H1 (cell line): ENCODE data around the gene SSR2. TPM values are rescaled to one million over a fixed set of nuclear protein-coding genes. Genes with fewer than 3 reads are reported as not detected.

Experiments
- CTCF ChIA-PET: fragments of 300-600 bp; sonication (Branson Sonifier 250); formaldehyde crosslinking; loops from one replicate; lab custom pipeline; 2021; ENCODE audit not compliant: partially characterized antibody; lab: Charles Lee
- POLR2A ChIA-PET: fragments of 300-600 bp; sonication (Branson Sonifier 250); formaldehyde crosslinking; loops from one replicate; lab custom pipeline; 2021; ENCODE audit warnings: inconsistent platforms; ENCODE audit not compliant: partially characterized antibody; lab: Charles Lee
- DNase-seq, 2 experiments: peaks; one replicate each; pipeline versions ENCODE4 v3.0.0 to v3.0.0-alpha.2; 2010 to 2022; ENCODE audit warnings: low spot score in 2 of 2, low read depth in 1 of 2, mixed read lengths in 1 of 2
- FAIRE-seq: peaks from 2 replicates; lab custom pipeline; 2011; peaks lifted over from hg19 to GRCh38; lab: Jason Lieb, UNC
- H2AFZ ChIP-seq: 2 replicates; pipeline ENCODE4 v1.8.1; 2012; ENCODE audit warnings: low read length, inconsistent platforms
- H2AK5ac ChIP-seq: 2 replicates; pipeline ENCODE4 v1.6.1; 2013; ENCODE audit warnings: low read depth, low read length
- H2BK120ac ChIP-seq: replicated peaks from 2 replicates; pipeline ENCODE3; 2013; ENCODE audit warnings: low read depth, low read length, inconsistent platforms
- H2BK12ac ChIP-seq: 2 replicates; pipeline ENCODE4 v1.6.1; 2013; ENCODE audit warnings: low read depth, low read length
- H2BK15ac ChIP-seq: 2 replicates; pipeline ENCODE4 v1.6.1; 2013; ENCODE audit warnings: low read length
- H2BK20ac ChIP-seq: 2 replicates; pipeline ENCODE4 v1.6.1; 2013; ENCODE audit warnings: low read length
- H2BK5ac ChIP-seq: 2 replicates; pipeline ENCODE4 v1.6.1; 2013; ENCODE audit warnings: low read depth, low read length
- H3K14ac ChIP-seq: 2 replicates; pipeline ENCODE4 v1.6.1; 2013; ENCODE audit warnings: inconsistent platforms; ENCODE audit not compliant: insufficient read length
- H3K18ac ChIP-seq: 2 replicates; pipeline ENCODE4 v1.6.1; 2013; ENCODE audit warnings: low read length; ENCODE audit errors: extremely low read depth
- H3K23ac ChIP-seq: 2 replicates; pipeline ENCODE4 v1.6.1; 2013; ENCODE audit warnings: inconsistent platforms; ENCODE audit not compliant: insufficient read length
- H3K23me2 ChIP-seq: 2 replicates; pipeline ENCODE4 v1.6.1; 2013; ENCODE audit warnings: low read depth, low read length
- H3K27ac ChIP-seq: 2 replicates; pipeline ENCODE4 v1.6.1; 2011; ENCODE audit warnings: low read depth, low read length, inconsistent platforms
- H3K27me3 ChIP-seq, 4 experiments: replicated peaks in 1 of 4; 1 replicate in 1 of 4; 2 replicates in 3 of 4; pipeline versions ENCODE4 v1.6.1 to v1.8.1; 2011 to 2013; ENCODE audit warnings: low read length in 3 of 4, mild to moderate bottlenecking in 3 of 4, inconsistent platforms in 2 of 4, mixed read lengths in 2 of 4, moderate library complexity in 1 of 4; ENCODE audit not compliant: control insufficient read depth in 3 of 4, insufficient read depth in 3 of 4; ENCODE audit errors: extremely low read depth in 1 of 4
- H3K36me3 ChIP-seq, 4 experiments: 2 replicates each; pipeline versions ENCODE4 v1.6.1 to v1.8.1; 2011 to 2013; ENCODE audit warnings: mild to moderate bottlenecking in 4 of 4, low read length in 3 of 4, moderate library complexity in 2 of 4, control low read depth in 1 of 4, inconsistent platforms in 1 of 4; ENCODE audit not compliant: insufficient read depth in 4 of 4, control insufficient read depth in 2 of 4
- H3K4ac ChIP-seq: replicated peaks from 2 replicates; pipeline ENCODE3; 2013; ENCODE audit warnings: low read length, low read depth, mixed read lengths, inconsistent platforms; ENCODE audit not compliant: insufficient read length
- H3K4me1 ChIP-seq, 4 experiments: replicated peaks in 1 of 4; 1 replicate in 1 of 4; 2 replicates in 3 of 4; pipeline versions ENCODE4 v1.6.1 to v1.8.1; 2011 to 2013; ENCODE audit warnings: low read length in 3 of 4, inconsistent platforms in 2 of 4, mixed read lengths in 1 of 4; ENCODE audit not compliant: insufficient read depth in 4 of 4, control insufficient read depth in 3 of 4
- H3K4me2 ChIP-seq, 2 experiments: 2 replicates each; pipeline versions ENCODE4 v1.6.1 to v1.8.1; 2011 to 2013; ENCODE audit warnings: low read depth in 2 of 2, low read length in 2 of 2, control low read depth in 1 of 2, inconsistent platforms in 1 of 2, mild to moderate bottlenecking in 1 of 2; ENCODE audit not compliant: insufficient read depth in 1 of 2
- H3K4me3 ChIP-seq, 4 experiments: fragments of 200-600, 300-600 bp in 1 of 4; sonication (generic), shearing (Covaris generic), sonication (Bioruptor Twin) in 1 of 4; 2 replicates each; pipeline versions ENCODE4 v1.5.1 to v1.8.1; 2011 to 2016; ENCODE audit warnings: low read length in 4 of 4, low read depth in 3 of 4, control low read depth in 2 of 4, inconsistent platforms in 2 of 4, mild to moderate bottlenecking in 2 of 4, mixed read lengths in 1 of 4, moderate library complexity in 1 of 4; ENCODE audit not compliant: insufficient read depth in 2 of 4; ENCODE audit errors: extremely low read depth in 1 of 4
- H3K56ac ChIP-seq: replicated peaks from 2 replicates; pipeline ENCODE3; 2013; ENCODE audit warnings: low read depth, mild to moderate bottlenecking, mixed read lengths, low read length, inconsistent platforms; ENCODE audit not compliant: insufficient read length
- H3K79me1 ChIP-seq: 2 replicates; pipeline ENCODE4 v1.6.1; 2013; ENCODE audit warnings: low read depth, low read length, control low read depth
- H3K79me2 ChIP-seq, 2 experiments: 2 replicates each; pipeline versions ENCODE4 v1.6.1 to v1.8.1; 2012 to 2013; ENCODE audit warnings: low read length in 2 of 2, mild to moderate bottlenecking in 2 of 2, inconsistent platforms in 1 of 2; ENCODE audit not compliant: insufficient read depth in 2 of 2, control insufficient read depth in 1 of 2
- H3K9ac ChIP-seq, 4 experiments: replicated peaks in 1 of 4; 1 replicate in 1 of 4; 2 replicates in 3 of 4; pipeline versions ENCODE4 v1.6.1 to v1.8.1; 2011 to 2013; ENCODE audit warnings: low read depth in 3 of 4, low read length in 3 of 4, control low read depth in 2 of 4, mild to moderate bottlenecking in 2 of 4, moderate library complexity in 2 of 4, inconsistent platforms in 1 of 4; ENCODE audit errors: extremely low read depth in 1 of 4
- H3K9me3 ChIP-seq, 2 experiments: 2 replicates each; pipeline versions ENCODE4 v1.6.1 to v1.8.1; 2012 to 2013; ENCODE audit warnings: mild to moderate bottlenecking in 2 of 2, moderate library complexity in 2 of 2, control low read depth in 1 of 2, inconsistent platforms in 1 of 2, low read depth in 1 of 2, low read length in 1 of 2, mixed read lengths in 1 of 2; ENCODE audit not compliant: insufficient read depth in 2 of 2
- H4K20me1 ChIP-seq, 2 experiments: replicated peaks in 1 of 2; 2 replicates each; pipeline versions ENCODE3 to v1.8.1; 2011 to 2013; ENCODE audit warnings: inconsistent platforms in 2 of 2, low read length in 2 of 2, mild to moderate bottlenecking in 1 of 2; ENCODE audit not compliant: insufficient read depth in 2 of 2, control insufficient read depth in 1 of 2
- H4K5ac ChIP-seq: 2 replicates; pipeline ENCODE4 v1.6.1; 2013; ENCODE audit warnings: low read length, low read depth, mixed read lengths, inconsistent platforms; ENCODE audit not compliant: insufficient read length
- H4K8ac ChIP-seq: 2 replicates; pipeline ENCODE4 v1.8.0; 2013; ENCODE audit warnings: mild to moderate bottlenecking, moderate library complexity, low read length, inconsistent platforms; ENCODE audit not compliant: insufficient read depth; ENCODE audit errors: extremely low read depth
- H4K91ac ChIP-seq: replicated peaks from 2 replicates; pipeline ENCODE3; 2013; ENCODE audit warnings: low read length, mixed read lengths, inconsistent platforms; ENCODE audit not compliant: insufficient read length
- E2F6 ChIP-seq: IDR thresholded peaks from 2 replicates; pipeline ENCODE4 v1.6.1; 2012; ENCODE audit warnings: inconsistent platforms
- KDM5A ChIP-seq: fragments of 200-600 bp; IDR thresholded peaks from 2 replicates; pipeline ENCODE4 v1.7.1; 2012; ENCODE audit warnings: mild to moderate bottlenecking, low read length, inconsistent platforms, mixed read lengths
- POLR2A ChIP-seq, 2 experiments: IDR thresholded peaks; 1 replicate in 1 of 2; 2 replicates in 1 of 2; pipeline ENCODE4 v1.6.1; 2011; ENCODE audit warnings: low read depth in 2 of 2, low read length in 2 of 2, mild to moderate bottlenecking in 2 of 2; ENCODE audit errors: control extremely low read depth in 1 of 2
- RNF2 ChIP-seq: fragments of 200-900, 300-1000 bp; sonication (generic); IDR thresholded peaks from 2 replicates; pipeline ENCODE4 v1.7.1; 2016; ENCODE audit warnings: borderline replicate concordance, low read depth, mild to moderate bottlenecking, antibody characterized with exemption, low read length; ENCODE audit not compliant: poor library complexity, severe bottlenecking; ENCODE audit errors: missing control alignments
- TAF7 ChIP-seq: optimal IDR thresholded peaks from 2 replicates; pipeline ENCODE3; 2011; ENCODE audit warnings: low read depth, mild to moderate bottlenecking, inconsistent platforms, low read length, moderate library complexity, borderline replicate concordance
- TCF12 ChIP-seq: IDR thresholded peaks from 2 replicates; pipeline ENCODE4 v1.6.1; 2011; ENCODE audit warnings: low read depth, mild to moderate bottlenecking, low read length
- YY1 ChIP-seq: IDR thresholded peaks from 2 replicates; pipeline ENCODE4 v1.6.1; 2011; ENCODE audit warnings: low read depth, mild to moderate bottlenecking, low read length
- WGBS, 2 experiments: shearing (Covaris generic) in 1 of 2; methylation state at CpG; one replicate each; pipeline versions ENCODE4 v1.1.6 to v1.1.7; 2013 to 2015; ENCODE audit warnings: low lambda C conversion rate in 2 of 2, mixed read lengths in 2 of 2, inconsistent platforms in 1 of 2, low coverage in 1 of 2, missing lambda C conversion rate in 1 of 2; ENCODE audit not compliant: insufficient replicate concordance in 2 of 2, insufficient coverage in 1 of 2, insufficient read length in 1 of 2; ENCODE audit errors: extremely low coverage in 1 of 2, missing lambda C conversion rate in 1 of 2; 5-methylcytosine and 5-hydroxymethylcytosine counted together
- polyA plus RNA-seq, 7 experiments: library from polyadenylated mRNA; depleted of rRNA in 3 of 7; stranded (reverse) in 5 of 7; unstranded in 2 of 7; fragments of >200 nt in 5 of 7; fragments of 200-250 nt in 2 of 7; gene quantifications; 1 replicate in 5 of 7; 2 replicates in 1 of 7; 4 replicates in 1 of 7; pipeline versions ENCODE4 v1.2.1 to v1.2.3, GENCODE V29; 2011 to 2013; ENCODE audit warnings: missing spikeins in 2 of 7, mixed read lengths in 2 of 7
- total RNA-seq: library from RNA; stranded (reverse); fragmentation: NEBNext Ultra II Directional; extraction: Animal tissue kit (Norgen Biotek cat#: 25700); gene quantifications from 2 replicates; pipeline ENCODE4 v1.2.1, GENCODE V29; 2021
- TF ChIP-seq, protein P1 (sequence below), 3 experiments: IDR thresholded peaks; 1 replicate in 2 of 3; 2 replicates in 1 of 3; pipeline versions ENCODE4 v1.5.1 to v1.6.1; 2011; ENCODE audit warnings: low read length in 3 of 3, mild to moderate bottlenecking in 3 of 3, inconsistent platforms in 2 of 3, low read depth in 1 of 3, moderate library complexity in 1 of 3; ENCODE audit not compliant: insufficient read depth in 1 of 3; ENCODE audit errors: control extremely low read depth in 1 of 3

The SSR2 gene
- total and polyA plus RNA-seq, 2 of the 8 experiments (the other 6 are each of a cell fraction or from before 2014, with no cell fraction given), result 190 to 648 TPM

GRCh38 chr1:156002188-156002911 is 18.4 kb downstream of the SSR2 start:
- Histone ChIP-seq H2BK12ac (no peak overlapping the region), H3K18ac (no peak overlapping the region), H4K8ac (no peak overlapping the region; the same call in 1 of the 2 replicates), H3K79me1 (no peaks in the 10 kb centered on the region; the same call in 1 of the 2 replicates), H2BK5ac (no peak overlapping the region), H2AK5ac (no peak overlapping the region), H2BK20ac (no peak overlapping the region), H3K79me2 (no peaks in the 10 kb centered on the region), H3K23me2 (no peaks in the 10 kb centered on the region), H3K56ac (no peak overlapping the region), H3K27me3 (no peaks in the 10 kb centered on the region), H2BK120ac (no peak overlapping the region), H4K5ac (no peak overlapping the region), H3K9me3 (no peaks in the 10 kb centered on the region), H3K4ac (no peak overlapping the region), H4K20me1 (no peaks in the 10 kb centered on the region), H2AFZ (no peak overlapping the region), H3K14ac (no peak overlapping the region), H3K4me3 (no peak overlapping the region), H3K4me2 (no peak overlapping the region; a peak in 1 of 4 replicates), H3K9ac (no peak overlapping the region), H2BK15ac (no peak overlapping the region), H4K91ac (no peak overlapping the region), H3K4me1 (peaks cover 0 to 4% (median 1%) of the 10 kb centered on the region in 4 experiments; a peak in 3 of 7 replicates), H3K36me3 (no peaks in the 10 kb centered on the region), H3K27ac (no peak overlapping the region), H3K23ac (no peak overlapping the region)
- POLR2A ChIA-PET, result interaction anchor here (1.3 to 1.7 kb wide), 4 partner anchors 12 to 62 kb away, joined by 3 to 6 read pairs (median 4); partner anchors contain the start of gene RXFP4
- DNase-seq (no peak), FAIRE-seq (no peak)
- CTCF ChIA-PET, result interaction anchor here (0.7 to 9.3 kb wide), 9 partner anchors 13 to 139 kb away, joined by 3 to 77 read pairs (median 5); partner anchors contain the start of gene SSR2
- 79% methylated on average over 3 of the region's 3 CpGs; no CpG with 5 or more reads in 1 of the 2 experiments for WGBS, 2 experiments
- TF ChIP-seq RNF2 (no peak), E2F6 (no peak), TAF7 (no peak), POLR2A (IDR thresholded peaks at IDR 0.05; ENCODE audit: control extremely low read depth in 1 of 2, low read depth in 2 of 2, low read length in 2 of 2) (no peak), KDM5A (no peak), TCF12 (no peak), YY1 (no peak)
- TF ChIP-seq, protein P1, sequence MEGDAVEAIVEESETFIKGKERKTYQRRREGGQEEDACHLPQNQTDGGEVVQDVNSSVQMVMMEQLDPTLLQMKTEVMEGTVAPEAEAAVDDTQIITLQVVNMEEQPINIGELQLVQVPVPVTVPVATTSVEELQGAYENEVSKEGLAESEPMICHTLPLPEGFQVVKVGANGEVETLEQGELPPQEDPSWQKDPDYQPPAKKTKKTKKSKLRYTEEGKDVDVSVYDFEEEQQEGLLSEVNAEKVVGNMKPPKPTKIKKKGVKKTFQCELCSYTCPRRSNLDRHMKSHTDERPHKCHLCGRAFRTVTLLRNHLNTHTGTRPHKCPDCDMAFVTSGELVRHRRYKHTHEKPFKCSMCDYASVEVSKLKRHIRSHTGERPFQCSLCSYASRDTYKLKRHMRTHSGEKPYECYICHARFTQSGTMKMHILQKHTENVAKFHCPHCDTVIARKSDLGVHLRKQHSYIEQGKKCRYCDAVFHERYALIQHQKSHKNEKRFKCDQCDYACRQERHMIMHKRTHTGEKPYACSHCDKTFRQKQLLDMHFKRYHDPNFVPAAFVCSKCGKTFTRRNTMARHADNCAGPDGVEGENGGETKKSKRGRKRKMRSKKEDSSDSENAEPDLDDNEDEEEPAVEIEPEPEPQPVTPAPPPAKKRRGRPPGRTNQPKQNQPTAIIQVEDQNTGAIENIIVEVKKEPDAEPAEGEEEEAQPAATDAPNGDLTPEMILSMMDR (IDR thresholded peaks at IDR 0.05; ENCODE audit: control extremely low read depth in 1 of 3, insufficient read depth in 1 of 3, low read depth in 1 of 3, low read length in 3 of 3), result no peak
